Parathyroid adenoma (tissue), 2 donors: ENCODE measurements around the gene ACOX1.
"Not testable (repeated sequence)": the region's sequence is repeated elsewhere in the genome, so short reads cannot be mapped to it uniquely, and the experiment has no call there.

ENCODE experiments used
- H2AFZ ChIP-seq: fragments of 300-600 bp; sonication (generic); one replicate; pipeline ENCODE4 v1.7.0; 2017; ENCODE audit warnings: antibody characterized with exemption, mild to moderate bottlenecking
- H3K27ac ChIP-seq: fragments of 300-600 bp; sonication (generic); one replicate; pipeline ENCODE4 v1.7.0; 2017
- H3K27me3 ChIP-seq: fragments of 300-600 bp; sonication (generic); one replicate; pipeline ENCODE4 v1.7.0; 2017; ENCODE audit warnings: low read length; ENCODE audit not compliant: control insufficient read depth, insufficient read depth
- H3K36me3 ChIP-seq: fragments of 300-600 bp; sonication (generic); one replicate; pipeline ENCODE4 v1.7.0; 2017; ENCODE audit warnings: low read length; ENCODE audit not compliant: control insufficient read depth, insufficient read depth
- H3K4me1 ChIP-seq: fragments of 300-600 bp; sonication (generic); one replicate; pipeline ENCODE4 v1.7.0; 2017; ENCODE audit warnings: control low read depth
- H3K4me2 ChIP-seq: fragments of 300-600 bp; sonication (generic); one replicate; pipeline ENCODE4 v1.7.0; 2017; ENCODE audit warnings: low read length
- H3K4me3 ChIP-seq: fragments of 300-600 bp; sonication (generic); one replicate; pipeline ENCODE4 v1.7.0; 2017; ENCODE audit warnings: low read depth, low read length
- H3K79me2 ChIP-seq: fragments of 300-600 bp; sonication (generic); one replicate; pipeline ENCODE4 v1.7.0; 2017; ENCODE audit warnings: control low read depth
- H3K9ac ChIP-seq: fragments of 300-600 bp; sonication (generic); one replicate; pipeline ENCODE4 v1.7.0; 2017; ENCODE audit warnings: mild to moderate bottlenecking
- H3K9me3 ChIP-seq: fragments of 300-600 bp; sonication (generic); one replicate; pipeline ENCODE4 v1.7.0; 2017; ENCODE audit warnings: low read length; ENCODE audit not compliant: control insufficient read depth
- TF ChIP-seq, protein P1 (sequence below): fragments of 300-600 bp; sonication (generic); IDR thresholded peaks from one replicate; pipeline ENCODE4 v1.7.0; 2017; ENCODE audit warnings: antibody characterized with exemption, mild to moderate bottlenecking
- donor health status: primary hyperparathyroidism.

The ACOX1 gene

GRCh38 chr17:75970626-75971025 lies 8.3 kb downstream of the ACOX1 start:
- Histone ChIP-seq H3K4me2 (no peak overlapping the region), H3K4me1 (no peaks in the 10 kb centered on the region), H3K9ac (no peak overlapping the region), H2AFZ (no peak overlapping the region), H3K79me2 (peaks cover 19% of the 10 kb centered on the region), H3K27me3 (no peaks in the 10 kb centered on the region), H3K36me3 (no peaks in the 10 kb centered on the region), H3K4me3 (no peak overlapping the region), H3K9me3 (no peaks in the 10 kb centered on the region), H3K27ac (no peak overlapping the region)
- TF ChIP-seq, protein P1, sequence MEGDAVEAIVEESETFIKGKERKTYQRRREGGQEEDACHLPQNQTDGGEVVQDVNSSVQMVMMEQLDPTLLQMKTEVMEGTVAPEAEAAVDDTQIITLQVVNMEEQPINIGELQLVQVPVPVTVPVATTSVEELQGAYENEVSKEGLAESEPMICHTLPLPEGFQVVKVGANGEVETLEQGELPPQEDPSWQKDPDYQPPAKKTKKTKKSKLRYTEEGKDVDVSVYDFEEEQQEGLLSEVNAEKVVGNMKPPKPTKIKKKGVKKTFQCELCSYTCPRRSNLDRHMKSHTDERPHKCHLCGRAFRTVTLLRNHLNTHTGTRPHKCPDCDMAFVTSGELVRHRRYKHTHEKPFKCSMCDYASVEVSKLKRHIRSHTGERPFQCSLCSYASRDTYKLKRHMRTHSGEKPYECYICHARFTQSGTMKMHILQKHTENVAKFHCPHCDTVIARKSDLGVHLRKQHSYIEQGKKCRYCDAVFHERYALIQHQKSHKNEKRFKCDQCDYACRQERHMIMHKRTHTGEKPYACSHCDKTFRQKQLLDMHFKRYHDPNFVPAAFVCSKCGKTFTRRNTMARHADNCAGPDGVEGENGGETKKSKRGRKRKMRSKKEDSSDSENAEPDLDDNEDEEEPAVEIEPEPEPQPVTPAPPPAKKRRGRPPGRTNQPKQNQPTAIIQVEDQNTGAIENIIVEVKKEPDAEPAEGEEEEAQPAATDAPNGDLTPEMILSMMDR, result no peak

DNA sequence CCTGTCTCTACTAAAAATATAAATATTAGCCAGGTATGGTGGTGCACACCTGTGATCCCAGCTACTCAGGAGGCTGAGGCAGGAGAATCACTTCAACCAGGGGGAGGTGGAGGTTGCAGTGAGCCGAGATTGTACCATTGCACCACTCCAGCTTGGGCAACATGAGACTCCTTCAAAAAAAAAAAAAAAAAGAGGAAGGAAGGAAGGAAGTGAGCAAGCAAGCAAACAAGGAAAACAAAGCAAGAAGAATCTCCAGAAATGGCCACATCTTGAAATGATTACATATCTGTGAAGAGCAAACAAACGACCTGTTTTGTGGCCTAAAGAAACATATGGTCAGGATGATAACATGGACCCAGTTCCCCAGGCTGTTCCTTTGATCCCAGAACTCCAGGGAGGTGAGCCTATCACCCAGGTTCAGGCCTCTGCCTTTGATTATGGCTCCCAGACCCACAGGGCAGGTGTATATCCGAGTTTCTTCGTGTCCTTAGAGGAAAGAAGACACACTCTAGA lies 8.9 kb downstream of the ACOX1 start:
- Histone ChIP-seq H3K4me1 (no peaks in the 10 kb centered on the region), H3K4me2 (no peak overlapping the region), H3K79me2 (peaks cover 17% of the 10 kb centered on the region), H3K27ac (no peak overlapping the region), H3K9me3 (no peaks in the 10 kb centered on the region), H3K4me3 (no peak overlapping the region), H3K36me3 (no peaks in the 10 kb centered on the region), H3K27me3 (no peaks in the 10 kb centered on the region), H2AFZ (no peak overlapping the region), H3K9ac (no peak overlapping the region)
- TF ChIP-seq, protein P1, result no peak

DNA sequence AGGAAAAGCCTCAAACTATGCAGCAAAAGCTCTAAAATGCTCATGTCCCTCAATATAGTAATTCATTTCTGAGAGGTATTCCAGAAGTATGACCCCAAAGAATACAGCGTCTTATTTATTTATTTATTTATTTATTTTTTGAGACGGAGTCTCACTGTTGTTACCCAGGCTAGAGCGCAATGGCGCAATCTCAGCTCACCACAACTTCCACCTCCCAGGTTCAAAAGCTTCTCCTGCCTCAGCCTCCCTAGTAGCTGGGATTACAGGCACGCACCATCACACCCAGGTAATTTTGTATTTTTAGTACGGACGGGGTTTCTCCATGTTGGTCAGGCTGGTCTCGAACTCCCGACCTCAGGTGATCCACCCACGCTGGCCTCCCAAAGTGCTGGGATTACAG lies 9.9 kb downstream of the ACOX1 start:
- H3K36me3 ChIP-seq, H2AFZ ChIP-seq, H3K4me1 ChIP-seq, H3K9ac ChIP-seq, H3K27ac ChIP-seq, H3K4me2 ChIP-seq, H3K9me3 ChIP-seq, H3K4me3 ChIP-seq, H3K27me3 ChIP-seq: not testable (repeated sequence)
- H3K79me2 ChIP-seq, result peaks cover 20% of the 10 kb centered on the region

DNA sequence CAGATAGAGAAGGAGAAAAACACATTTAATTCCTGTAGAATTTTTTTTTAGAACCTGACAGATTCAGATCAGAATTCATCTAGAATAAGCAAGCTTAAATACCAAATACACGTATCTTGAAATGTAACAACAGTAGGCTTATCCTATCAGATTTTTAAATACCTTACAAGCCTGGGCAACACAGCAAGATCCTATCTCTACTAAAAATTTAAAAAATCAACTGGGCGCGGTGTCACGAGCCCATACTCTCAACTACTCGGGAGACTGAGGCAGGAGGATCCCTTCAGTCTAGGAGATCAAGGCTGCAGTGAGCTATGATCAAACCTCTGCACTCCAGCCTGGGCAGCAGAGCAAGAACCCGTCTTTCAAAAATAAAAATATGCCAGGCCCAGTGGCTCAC lies 13.5 kb downstream of the ACOX1 start:
- TF ChIP-seq, protein P1, result no peak
- no peaks in the 10 kb centered on the region for H3K4me1 ChIP-seq
- no peaks in the 10 kb centered on the region for H3K36me3 ChIP-seq
- H3K4me2 ChIP-seq, result no peak overlapping the region
- no peak overlapping the region for H2AFZ ChIP-seq
- H3K27ac ChIP-seq, result no peak overlapping the region
- H3K4me3 ChIP-seq, result no peak overlapping the region
- no peaks in the 10 kb centered on the region for H3K27me3 ChIP-seq
- H3K79me2 ChIP-seq, result peaks cover 40% of the 10 kb centered on the region
- H3K9ac ChIP-seq, result no peak overlapping the region
- H3K9me3 ChIP-seq, result no peaks in the 10 kb centered on the region

DNA sequence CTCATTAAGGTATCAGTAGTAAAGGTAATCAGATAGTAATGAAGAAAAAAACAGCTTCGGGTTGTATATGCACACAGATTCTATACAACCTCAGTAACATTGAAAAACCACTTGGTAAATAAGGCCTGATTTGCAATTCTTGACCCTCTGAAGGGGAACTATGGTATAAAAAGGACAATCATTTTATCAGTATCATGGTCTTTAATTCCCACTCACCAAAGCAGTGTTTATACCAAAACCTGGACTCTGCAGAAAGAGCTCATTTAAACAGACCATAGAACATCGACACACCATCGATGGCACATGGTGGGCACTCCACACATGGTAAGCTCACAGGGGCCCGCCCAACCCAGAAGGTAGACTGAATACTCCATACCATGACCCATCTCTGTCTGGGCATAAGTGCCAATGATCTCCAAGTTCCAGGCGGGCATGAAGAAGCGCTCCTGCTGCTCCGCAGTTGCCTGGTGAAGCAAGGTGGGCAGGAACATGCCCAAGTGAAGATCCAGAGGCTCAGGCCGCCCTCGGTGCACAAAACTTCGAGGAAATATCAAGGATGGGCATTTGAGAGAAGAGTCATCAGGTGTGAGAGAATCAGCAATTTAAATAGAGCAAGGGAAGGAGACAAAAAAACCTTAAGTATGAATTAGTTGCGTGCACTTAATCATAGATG lies 19.0 kb downstream of the ACOX1 start:
- Histone ChIP-seq H3K4me2 (no peak overlapping the region), H3K36me3 (no peaks in the 10 kb centered on the region), H3K4me3 (no peak overlapping the region), H3K79me2 (peaks cover 31% of the 10 kb centered on the region), H3K9me3 (no peaks in the 10 kb centered on the region), H3K9ac (no peak overlapping the region), H3K4me1 (no peaks in the 10 kb centered on the region), H3K27ac (no peak overlapping the region), H3K27me3 (no peaks in the 10 kb centered on the region), H2AFZ (no peak overlapping the region)
- TF ChIP-seq, protein P1, result no peak
